A549 (cell line): ENCODE data around the gene TBC1D16. TPM values are rescaled to one million over a fixed set of nuclear protein-coding genes. Genes with fewer than 3 reads are reported as not detected.

Source experiments
- ATAC-seq, 2 experiments: fragments of 200-7000 bp in 1 of 2; fragments of >200 bp in 1 of 2; cut with Nextera tagmentation in 1 of 2; cut with Tn5 transposase in 1 of 2; 3 replicates each; pipeline versions ENCODE4 v1.8.0 to v1.9.1; 2018 to 2020; ENCODE audit warnings: mild to moderate bottlenecking in 1 of 2, moderate library complexity in 1 of 2
- CTCF ChIA-PET: fragments of 300-600 bp; sonication (Branson Sonifier 250); formaldehyde crosslinking; extraction: SDS; loops from one replicate; lab custom pipeline; 2021; ENCODE audit warnings: antibody characterized with exemption, inconsistent platforms; lab: Yijun Ruan, JAX
- POLR2A ChIA-PET: fragments of 350-600 bp; formaldehyde crosslinking; extraction: SDS; loops from one replicate; lab custom pipeline; 2021; ENCODE audit warnings: antibody characterized with exemption, inconsistent platforms; lab: Yijun Ruan, JAX
- DNase-seq, 2 experiments: peaks; one replicate each; pipeline versions ENCODE4 v3.0.0 to v3.0.0-alpha.2; 2011 to 2016; ENCODE audit warnings: low read depth in 1 of 2, low spot score in 1 of 2
- FAIRE-seq: peaks from 2 replicates; lab custom pipeline; 2011; peaks lifted over from hg19 to GRCh38; lab: Jason Lieb, UNC
- H3K27ac ChIP-seq, 2 experiments: fragments of >200 bp; sonication (Bioruptor Twin); formaldehyde crosslinking; 3 replicates each; pipeline ENCODE4 v1.5.1; 2016 to 2017
- H3K4me1 ChIP-seq: fragments of >200 bp; sonication (Bioruptor Twin); formaldehyde crosslinking; 3 replicates; pipeline ENCODE4 v1.6.1; 2016
- H3K4me2 ChIP-seq: fragments of >200 bp; sonication (Bioruptor Twin); formaldehyde crosslinking; 3 replicates; pipeline ENCODE4 v1.6.1; 2016
- H3K4me3 ChIP-seq: fragments of >200 bp; sonication (Bioruptor Twin); formaldehyde crosslinking; 3 replicates; pipeline ENCODE4 v1.5.1; 2016
- H3K9me3 ChIP-seq: fragments of >200 bp; sonication (Bioruptor Twin); formaldehyde crosslinking; 3 replicates; pipeline ENCODE4 v1.6.1; 2016
- CBX8 ChIP-seq: fragments of 200-600 bp; sonication (generic); IDR thresholded peaks from 2 replicates; pipeline ENCODE4 v1.6.1; 2016
- CEBPB ChIP-seq, 2 experiments: fragments of >200 bp in 1 of 2; sonication (Bioruptor Twin) in 1 of 2; formaldehyde crosslinking in 1 of 2; IDR thresholded peaks; 2 replicates each; pipeline ENCODE4 v1.6.1; 2012 to 2016
- CHD2 ChIP-seq: fragments of 150-350 bp; IDR thresholded peaks from 2 replicates; pipeline ENCODE4 v1.6.1; 2014; ENCODE audit warnings: low read length; ENCODE audit not compliant: partially characterized antibody
- CHD4 ChIP-seq: fragments of 200-600 bp; sonication (generic); IDR thresholded peaks from 2 replicates; pipeline ENCODE4 v1.6.1; 2016; ENCODE audit warnings: antibody characterized with exemption, mild to moderate bottlenecking, borderline replicate concordance
- EHF ChIP-seq: fragments of 250-450 bp; sonication (Bioruptor Pico); IDR thresholded peaks from 2 replicates; pipeline ENCODE4 v1.5.0; 2020; ENCODE audit warnings: mild to moderate bottlenecking
- ESRRA ChIP-seq: fragments of 150-350 bp; IDR thresholded peaks from 2 replicates; pipeline ENCODE4 v1.6.1; 2014; ENCODE audit warnings: mild to moderate bottlenecking, low read length, borderline replicate concordance
- FOSL2 ChIP-seq, 2 experiments: fragments of 450-650 bp in 1 of 2; fragments of >200 bp in 1 of 2; sonication (Bioruptor Twin) in 1 of 2; formaldehyde crosslinking; IDR thresholded peaks; 2 replicates each; pipeline versions ENCODE4 v1.5.0 to v1.6.1; 2016 to 2020; ENCODE audit warnings: mild to moderate bottlenecking in 1 of 2, moderate library complexity in 1 of 2
- HEYL ChIP-seq: fragments of 250-450 bp; sonication (Bioruptor Pico); IDR thresholded peaks from 2 replicates; pipeline ENCODE4 v1.8.0; 2021; ENCODE audit warnings: mild to moderate bottlenecking, moderate library complexity
- KDM1A ChIP-seq: fragments of 200-600 bp; sonication (generic); IDR thresholded peaks from 2 replicates; pipeline ENCODE4 v1.6.1; 2016; ENCODE audit warnings: low read depth, mild to moderate bottlenecking
- MAZ ChIP-seq: fragments of 150-350 bp; IDR thresholded peaks from 2 replicates; pipeline ENCODE4 v1.6.1; 2014; ENCODE audit warnings: antibody characterized with exemption, low read depth, low read length, borderline replicate concordance
- NR3C1 ChIP-seq: fragments of >200 bp; sonication (Bioruptor Twin); formaldehyde crosslinking; IDR thresholded peaks from 3 replicates; pipeline ENCODE4 v1.6.1; 2017
- POLR2AphosphoS2 ChIP-seq: conservative IDR thresholded peaks from 2 replicates; pipeline ENCODE4 v1.6.1; 2012; ENCODE audit warnings: low read length, improper control_type of control experiment, inconsistent platforms
- RAD21 ChIP-seq, 2 experiments: fragments of >200 bp in 1 of 2; sonication (Bioruptor Twin) in 1 of 2; formaldehyde crosslinking in 1 of 2; IDR thresholded peaks in 1 of 2; conservative IDR thresholded peaks in 1 of 2; 2 replicates in 1 of 2; 3 replicates in 1 of 2; pipeline ENCODE4 v1.6.1; 2012 to 2018; ENCODE audit warnings: inconsistent platforms in 1 of 2
- SMC3 ChIP-seq: fragments of >200 bp; sonication (Bioruptor Twin); formaldehyde crosslinking; IDR thresholded peaks from 3 replicates; pipeline ENCODE4 v1.6.1; 2018; ENCODE audit warnings: inconsistent platforms
- TFCP2L1 ChIP-seq: fragments of 250-450 bp; sonication (Bioruptor Pico); IDR thresholded peaks from 2 replicates; pipeline ENCODE4 v1.5.0; 2021; ENCODE audit warnings: mild to moderate bottlenecking
- WGBS: methylation state at CpG from one replicate; pipeline ENCODE4 v1.1.6; 2017; ENCODE audit errors: missing lambda C conversion rate; 5-methylcytosine and 5-hydroxymethylcytosine counted together
- polyA plus RNA-seq, 4 experiments: library from polyadenylated mRNA; depleted of rRNA in 3 of 4; stranded (reverse); fragments of >200 nt; fragmentation: RNase III in 1 of 4; extraction: RNeasy Plus Mini Kit Qiagen cat#74134 plus additional on column Dnase treatment in 1 of 4; gene quantifications; 2 replicates in 3 of 4; 3 replicates in 1 of 4; pipeline ENCODE4 v1.2.3, GENCODE V29; 2011 to 2017
- TF ChIP-seq, protein P1 (sequence below): fragments of >200 bp; sonication (Bioruptor Twin); formaldehyde crosslinking; IDR thresholded peaks from 3 replicates; pipeline ENCODE4 v1.6.1; 2016
- TF ChIP-seq, protein P2 (sequence below): fragments of 250-450 bp; sonication (Bioruptor Pico); IDR thresholded peaks from 2 replicates; pipeline ENCODE4 v1.5.0; 2020; ENCODE audit warnings: low read depth, mild to moderate bottlenecking, moderate library complexity
- TF ChIP-seq, protein P3 (sequence below): IDR thresholded peaks from 2 replicates; pipeline ENCODE4 v1.6.1; 2012; ENCODE audit warnings: low read depth, borderline replicate concordance
- TF ChIP-seq, protein P4 (sequence below): IDR thresholded peaks from 2 replicates; pipeline ENCODE4 v1.6.1; 2012
- TF ChIP-seq, protein P5 (sequence below): fragments of >200 bp; sonication (Bioruptor Twin); formaldehyde crosslinking; IDR thresholded peaks from 3 replicates; pipeline ENCODE4 v1.5.1; 2016

TBC1D16 gene
- polyA plus RNA-seq, 2 of the 4 experiments (the other 2 are of a cell fraction) = 8.9 to 12.5 TPM

DNA sequence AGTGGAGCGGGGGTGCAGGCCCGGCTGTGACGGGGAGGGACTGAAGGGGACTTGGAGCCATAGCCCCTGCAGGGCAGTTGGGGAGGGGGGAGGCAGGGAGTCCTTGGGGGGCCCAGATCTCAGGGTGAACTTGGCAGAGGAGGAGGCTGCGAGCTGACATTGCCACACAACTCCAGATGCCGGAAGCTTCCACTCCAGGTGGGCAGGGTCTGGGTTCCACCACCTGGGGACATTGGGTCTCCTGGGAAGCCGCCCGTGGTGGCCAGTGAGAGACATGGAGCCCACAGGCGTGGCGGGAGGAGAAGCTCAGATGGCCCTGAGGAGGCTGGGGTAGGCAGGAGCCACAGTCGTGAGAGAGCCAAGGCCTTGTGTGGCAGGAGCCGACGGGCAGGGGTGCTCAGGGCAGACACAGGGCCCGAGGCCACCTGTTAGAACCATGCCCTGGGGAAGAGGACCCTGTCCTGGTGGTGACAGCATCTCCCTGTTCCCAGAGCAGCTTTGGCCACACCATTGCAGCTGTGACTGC is 47.5 kb upstream of the TBC1D16 start:
- no peak overlapping the region for H3K4me3 ChIP-seq
- peak overlapping the region; percentile 63 to 69; a peak in 4 of 6 replicates for H3K27ac ChIP-seq
- no peak for DNase-seq
- no peaks in the 10 kb centered on the region for H3K9me3 ChIP-seq
- H3K4me1 ChIP-seq = peaks cover 7% of the 10 kb centered on the region; the same call in 2 of the 3 replicates
- 65% methylated on average over 12 of the region's 13 CpGs for WGBS
- POLR2A ChIA-PET = no interaction called here
- no peak for FAIRE-seq
- TF ChIP-seq MAZ (no peak), FOSL2 (IDR thresholded peaks at IDR 0.05) (no peak), FOSL2 (CRISPR knock-in tag; IDR thresholded peaks at IDR 0.05) (no peak), ESRRA (no peak), HEYL (no peak), CHD4 (no peak), KDM1A (no peak), EHF (CRISPR knock-in tag) (no peak), POLR2AphosphoS2 (no peak), CBX8 (no peak), CHD2 (no peak), TFCP2L1 (CRISPR knock-in tag) (no peak), NR3C1 (no peak)
- TF ChIP-seq, protein P1, sequence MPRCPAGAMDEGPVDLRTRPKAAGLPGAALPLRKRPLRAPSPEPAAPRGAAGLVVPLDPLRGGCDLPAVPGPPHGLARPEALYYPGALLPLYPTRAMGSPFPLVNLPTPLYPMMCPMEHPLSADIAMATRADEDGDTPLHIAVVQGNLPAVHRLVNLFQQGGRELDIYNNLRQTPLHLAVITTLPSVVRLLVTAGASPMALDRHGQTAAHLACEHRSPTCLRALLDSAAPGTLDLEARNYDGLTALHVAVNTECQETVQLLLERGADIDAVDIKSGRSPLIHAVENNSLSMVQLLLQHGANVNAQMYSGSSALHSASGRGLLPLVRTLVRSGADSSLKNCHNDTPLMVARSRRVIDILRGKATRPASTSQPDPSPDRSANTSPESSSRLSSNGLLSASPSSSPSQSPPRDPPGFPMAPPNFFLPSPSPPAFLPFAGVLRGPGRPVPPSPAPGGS = no peak
- TF ChIP-seq, protein P2, sequence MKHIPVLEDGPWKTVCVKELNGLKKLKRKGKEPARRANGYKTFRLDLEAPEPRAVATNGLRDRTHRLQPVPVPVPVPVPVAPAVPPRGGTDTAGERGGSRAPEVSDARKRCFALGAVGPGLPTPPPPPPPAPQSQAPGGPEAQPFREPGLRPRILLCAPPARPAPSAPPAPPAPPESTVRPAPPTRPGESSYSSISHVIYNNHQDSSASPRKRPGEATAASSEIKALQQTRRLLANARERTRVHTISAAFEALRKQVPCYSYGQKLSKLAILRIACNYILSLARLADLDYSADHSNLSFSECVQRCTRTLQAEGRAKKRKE (CRISPR knock-in tag) = no peak
- TF ChIP-seq, protein P3, sequence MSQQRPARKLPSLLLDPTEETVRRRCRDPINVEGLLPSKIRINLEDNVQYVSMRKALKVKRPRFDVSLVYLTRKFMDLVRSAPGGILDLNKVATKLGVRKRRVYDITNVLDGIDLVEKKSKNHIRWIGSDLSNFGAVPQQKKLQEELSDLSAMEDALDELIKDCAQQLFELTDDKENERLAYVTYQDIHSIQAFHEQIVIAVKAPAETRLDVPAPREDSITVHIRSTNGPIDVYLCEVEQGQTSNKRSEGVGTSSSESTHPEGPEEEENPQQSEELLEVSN = no peak
- CTCF ChIA-PET = interaction anchor here (0.5 to 15.4 kb wide), 60 partner anchors 8 to 413 kb away, joined by 3 to 176 read pairs (median 5); partner anchors contain the start of gene GAA
- H3K4me2 ChIP-seq = peak overlapping the region; percentile 75
- peak in 1 of 2 experiments; percentile 5; a peak in 1 of 6 replicates for ATAC-seq

DNA sequence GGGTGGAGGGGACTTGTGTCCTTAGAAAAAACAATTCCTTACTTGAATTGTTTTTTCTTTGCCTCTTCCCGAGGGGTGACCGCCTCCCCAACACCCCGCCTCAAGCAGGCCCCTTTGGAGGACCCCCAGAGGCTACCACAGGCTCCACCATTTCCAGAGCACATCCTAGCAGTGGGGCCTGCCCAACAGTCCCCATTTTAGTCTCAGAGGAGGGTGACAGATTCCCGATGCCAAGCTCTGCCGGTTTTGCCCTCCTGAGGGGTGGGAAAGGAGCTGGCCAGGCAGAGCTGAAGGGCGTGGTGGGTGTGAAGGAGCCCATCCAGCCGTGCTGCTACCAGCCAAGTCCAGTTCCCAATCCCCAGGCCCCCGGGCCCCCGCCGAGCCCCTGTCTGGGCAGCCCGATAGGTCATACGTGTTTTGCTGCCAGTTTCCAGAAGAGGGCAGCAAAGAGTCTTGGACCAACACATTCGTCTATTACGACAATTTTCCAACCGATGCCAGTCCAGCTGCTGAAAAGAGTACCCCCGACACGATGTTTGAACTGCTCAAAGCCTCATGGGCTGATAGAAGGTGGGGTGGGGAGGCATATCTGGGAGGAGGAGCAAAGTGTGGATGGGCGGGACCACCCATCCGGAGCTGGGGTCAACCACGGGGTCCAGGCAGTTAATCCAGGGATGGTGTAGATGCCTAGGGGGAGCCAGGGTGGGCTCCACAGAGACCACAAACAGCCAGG is 46.9 kb upstream of the TBC1D16 start:
- POLR2A ChIA-PET = no interaction called here
- FAIRE-seq (peak; percentile 49), ATAC-seq (peak; percentile 79 to 87), DNase-seq (peak; percentile 81 to 89)
- Histone ChIP-seq H3K9me3 (0 out of 3 replicates have a peak, but pooled peaks cover under 1% of the 10 kb centered on the region), H3K4me1 (peaks cover 7% of the 10 kb centered on the region; the same call in 2 of the 3 replicates), H3K4me3 (no peak overlapping the region; the same call in 2 of the 3 replicates), H3K27ac (peak overlapping the region; percentile 63 to 69), H3K4me2 (peak overlapping the region; percentile 75)
- CTCF ChIA-PET = interaction anchor here (0.5 to 15.4 kb wide), 75 partner anchors 8 to 726 kb away, joined by 3 to 176 read pairs (median 4); partner anchors contain the start of gene GAA
- TF ChIP-seq NR3C1 (no peak), TFCP2L1 (CRISPR knock-in tag) (no peak), POLR2AphosphoS2 (no peak), SMC3 (peak; percentile 84), CEBPB (IDR thresholded peaks at IDR 0.05) (peak in 1 of 2 experiments; percentile 34; a peak in 1 of 4 replicates), RAD21 (conservative IDR thresholded peaks at IDR 0.05 in 1 of 2, IDR thresholded peaks at IDR 0.05 in 1 of 2) (peak; percentile 84 to 86)
- TF ChIP-seq, protein P4, sequence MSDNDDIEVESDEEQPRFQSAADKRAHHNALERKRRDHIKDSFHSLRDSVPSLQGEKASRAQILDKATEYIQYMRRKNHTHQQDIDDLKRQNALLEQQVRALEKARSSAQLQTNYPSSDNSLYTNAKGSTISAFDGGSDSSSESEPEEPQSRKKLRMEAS = peak; percentile 33
- TF ChIP-seq, protein P5, sequence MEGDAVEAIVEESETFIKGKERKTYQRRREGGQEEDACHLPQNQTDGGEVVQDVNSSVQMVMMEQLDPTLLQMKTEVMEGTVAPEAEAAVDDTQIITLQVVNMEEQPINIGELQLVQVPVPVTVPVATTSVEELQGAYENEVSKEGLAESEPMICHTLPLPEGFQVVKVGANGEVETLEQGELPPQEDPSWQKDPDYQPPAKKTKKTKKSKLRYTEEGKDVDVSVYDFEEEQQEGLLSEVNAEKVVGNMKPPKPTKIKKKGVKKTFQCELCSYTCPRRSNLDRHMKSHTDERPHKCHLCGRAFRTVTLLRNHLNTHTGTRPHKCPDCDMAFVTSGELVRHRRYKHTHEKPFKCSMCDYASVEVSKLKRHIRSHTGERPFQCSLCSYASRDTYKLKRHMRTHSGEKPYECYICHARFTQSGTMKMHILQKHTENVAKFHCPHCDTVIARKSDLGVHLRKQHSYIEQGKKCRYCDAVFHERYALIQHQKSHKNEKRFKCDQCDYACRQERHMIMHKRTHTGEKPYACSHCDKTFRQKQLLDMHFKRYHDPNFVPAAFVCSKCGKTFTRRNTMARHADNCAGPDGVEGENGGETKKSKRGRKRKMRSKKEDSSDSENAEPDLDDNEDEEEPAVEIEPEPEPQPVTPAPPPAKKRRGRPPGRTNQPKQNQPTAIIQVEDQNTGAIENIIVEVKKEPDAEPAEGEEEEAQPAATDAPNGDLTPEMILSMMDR = peak; percentile 90
- WGBS = 20% methylated on average over 15 of the region's 20 CpGs
